GM12878 (cell line): ENCODE measurements around the gene TIFAB. TPM values are rescaled to one million over a fixed set of nuclear protein-coding genes. Genes with fewer than 3 reads are reported as not detected.

Experiments
- ASH2L ChIP-seq: fragments of 300-600, 200-600 bp; sonication (generic); IDR thresholded peaks from 2 replicates; pipeline ENCODE4 v1.6.1; 2017; ENCODE audit warnings: low read depth, mild to moderate bottlenecking, borderline replicate concordance
- BCL11A ChIP-seq: IDR thresholded peaks from 2 replicates; pipeline ENCODE4 v1.6.1; 2011; ENCODE audit warnings: low read depth, low read length
- BCL3 ChIP-seq: IDR thresholded peaks from 2 replicates; pipeline ENCODE4 v1.6.1; 2011; ENCODE audit warnings: borderline replicate concordance, low read depth, mild to moderate bottlenecking, moderate library complexity, low read length; ENCODE audit not compliant: insufficient read depth, poor library complexity, severe bottlenecking
- BHLHE40 ChIP-seq, 2 experiments: fragments of 450-650 bp in 1 of 2; IDR thresholded peaks; 2 replicates each; pipeline ENCODE4 v1.6.1; 2011 to 2017; ENCODE audit warnings: low read depth in 2 of 2, borderline replicate concordance in 1 of 2, improper control_type of control experiment in 1 of 2, low read length in 1 of 2, mild to moderate bottlenecking in 1 of 2
- CEBPB ChIP-seq, 2 experiments: fragments of 150-350 bp in 1 of 2; IDR thresholded peaks; 2 replicates each; pipeline ENCODE4 v1.6.1; 2012 to 2014; ENCODE audit warnings: low read depth in 2 of 2, low read length in 2 of 2, borderline replicate concordance in 1 of 2, inconsistent platforms in 1 of 2
- E4F1 ChIP-seq: fragments of 450-650 bp; IDR thresholded peaks from 2 replicates; pipeline ENCODE4 v1.6.1; 2018; ENCODE audit warnings: borderline replicate concordance, mild to moderate bottlenecking; ENCODE audit not compliant: partially characterized antibody
- FOXM1 ChIP-seq: IDR thresholded peaks from 2 replicates; pipeline ENCODE4 v1.6.1; 2012; ENCODE audit warnings: low read depth, mild to moderate bottlenecking, inconsistent platforms, low read length, moderate library complexity
- KDM1A ChIP-seq: fragments of 200-600 bp; sonication (generic); IDR thresholded peaks from 2 replicates; pipeline ENCODE4 v1.6.1; 2016; ENCODE audit warnings: borderline replicate concordance
- NFXL1 ChIP-seq: fragments of 450-650 bp; IDR thresholded peaks from 2 replicates; pipeline ENCODE4 v1.6.1; 2017; ENCODE audit warnings: antibody characterized with exemption, mild to moderate bottlenecking, borderline replicate concordance
- POLR2AphosphoS5 ChIP-seq: IDR thresholded peaks from 2 replicates; pipeline ENCODE4 v1.6.1; 2011; ENCODE audit warnings: mild to moderate bottlenecking, low read length, inconsistent platforms
- SREBF1 ChIP-seq: IDR thresholded peaks from 2 replicates; pipeline ENCODE4 v1.6.1; 2012; ENCODE audit warnings: mild to moderate bottlenecking, low read length
- TBL1XR1 ChIP-seq: IDR thresholded peaks from 2 replicates; pipeline ENCODE4 v1.6.1; 2012; ENCODE audit warnings: low read depth, low read length, improper control_type of control experiment
- WRNIP1 ChIP-seq: IDR thresholded peaks from 2 replicates; pipeline ENCODE4 v1.6.1; 2011; ENCODE audit warnings: low read depth, low read length, improper control_type of control experiment, borderline replicate concordance
- YBX1 ChIP-seq: fragments of 450-650 bp; IDR thresholded peaks from 2 replicates; pipeline ENCODE4 v1.6.1; 2016; ENCODE audit warnings: antibody characterized with exemption
- polyA plus RNA-seq, 11 experiments: library from polyadenylated mRNA; depleted of rRNA in 4 of 11; unstranded in 6 of 11; stranded (reverse) in 5 of 11; fragments of >200 nt; fragmentation: Nextera tagmentation in 4 of 11; fragmentation: Illumina TruSeq in 1 of 11; extraction: Ambion mirVana in 4 of 11; extraction: Trizol in 1 of 11; gene quantifications; 1 replicate in 1 of 11; 2 replicates in 10 of 11; pipeline versions ENCODE4 v1.2.1 to v1.2.3, GENCODE V29; 2011 to 2016; ENCODE audit warnings: inconsistent platforms in 2 of 11, missing spikeins in 2 of 11, low read depth in 1 of 11
- total RNA-seq, 4 experiments: library from RNA; depleted of rRNA in 3 of 4; stranded (reverse); fragments of >200 nt in 3 of 4; fragmentation: Illumina TruSeq in 1 of 4; extraction: Trizol in 1 of 4; gene quantifications; 2 replicates each; pipeline versions ENCODE4 v1.2.1 to v1.2.3, GENCODE V29; 2013 to 2021
- TF ChIP-seq, protein P1 (sequence below): fragments of 450-650 bp; formaldehyde crosslinking; IDR thresholded peaks from 2 replicates; pipeline ENCODE4 v1.4.0; 2022; ENCODE audit warnings: mild to moderate bottlenecking, moderate library complexity
- TF ChIP-seq, protein P2 (sequence below): fragments of 450-650 bp; IDR thresholded peaks from 2 replicates; pipeline ENCODE4 v1.6.1; 2017; ENCODE audit warnings: mild to moderate bottlenecking, low read depth, inconsistent platforms; ENCODE audit not compliant: poor library complexity, severe bottlenecking
- TF ChIP-seq, protein P3 (sequence below): fragments of 450-650 bp; IDR thresholded peaks from 2 replicates; pipeline ENCODE4 v1.6.1; 2017; ENCODE audit warnings: mild to moderate bottlenecking

TIFAB gene
- total and polyA plus RNA-seq, 10 of the 15 experiments (the other 5 are each of a cell fraction or from before 2014, with no cell fraction given): not detected

DNA sequence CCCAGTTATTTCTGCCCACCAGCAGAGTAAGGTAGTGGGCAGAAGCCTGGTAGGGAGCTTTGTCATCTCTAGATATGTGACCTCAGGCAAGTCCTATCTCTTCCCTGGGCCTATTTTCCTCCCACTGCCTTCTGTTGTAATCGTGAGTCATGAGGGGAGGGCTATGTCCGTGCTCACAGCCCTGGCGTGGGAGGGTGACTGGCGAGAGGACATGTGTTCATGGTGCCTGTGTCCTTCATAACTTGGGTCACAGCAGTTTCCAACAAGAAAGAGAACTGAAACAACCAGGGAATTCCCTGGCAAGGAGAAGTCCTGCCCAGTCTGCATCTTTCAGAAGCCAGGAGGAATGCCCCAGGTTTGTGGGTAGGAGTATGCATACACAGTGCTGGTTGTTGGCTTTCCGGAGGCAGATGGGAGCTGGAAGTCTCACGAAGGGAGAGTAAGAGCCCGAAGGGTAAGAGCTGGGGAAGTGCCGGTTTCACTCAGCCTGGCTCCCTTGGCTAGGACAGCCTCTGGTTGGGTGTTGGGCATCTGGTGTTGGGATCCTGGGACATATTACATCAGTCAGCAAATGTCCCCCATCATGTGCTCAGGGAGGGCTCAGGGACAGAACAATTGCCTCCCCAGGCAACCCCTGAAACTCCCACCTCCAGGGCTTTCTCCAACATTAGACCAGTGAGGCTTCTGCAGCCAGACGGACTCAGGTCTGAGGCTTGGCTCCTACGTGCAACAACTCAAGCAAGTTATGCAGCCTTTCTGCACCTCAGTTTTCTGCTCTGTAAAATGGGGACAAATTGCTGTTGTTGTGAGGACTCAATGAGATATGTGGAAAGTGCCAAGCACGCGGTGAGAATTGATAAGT, 4.3 kb upstream of the TIFAB start (continued):
- TF ChIP-seq E4F1 (no peak), KDM1A (no peak), BCL3 (no peak), SREBF1 (no peak), TBL1XR1 (no peak), WRNIP1 (no peak), CEBPB (IDR thresholded peaks at IDR 0.05; ENCODE audit: borderline replicate concordance in 1 of 2, low read depth in 2 of 2, low read length in 2 of 2) (no peak), BHLHE40 (IDR thresholded peaks at IDR 0.05; ENCODE audit: borderline replicate concordance in 1 of 2, low read depth in 2 of 2, low read length in 1 of 2) (peak in 1 of 2 experiments; percentile 46; a peak in 2 of 4 replicates), FOXM1 (peak; percentile 37; the same call in 1 of the 2 replicates), NFXL1 (no peak), POLR2AphosphoS5 (no peak), ASH2L (no peak), YBX1 (no peak), BCL11A (peak; percentile 51; the same call in 1 of the 2 replicates)
- TF ChIP-seq, protein P1, sequence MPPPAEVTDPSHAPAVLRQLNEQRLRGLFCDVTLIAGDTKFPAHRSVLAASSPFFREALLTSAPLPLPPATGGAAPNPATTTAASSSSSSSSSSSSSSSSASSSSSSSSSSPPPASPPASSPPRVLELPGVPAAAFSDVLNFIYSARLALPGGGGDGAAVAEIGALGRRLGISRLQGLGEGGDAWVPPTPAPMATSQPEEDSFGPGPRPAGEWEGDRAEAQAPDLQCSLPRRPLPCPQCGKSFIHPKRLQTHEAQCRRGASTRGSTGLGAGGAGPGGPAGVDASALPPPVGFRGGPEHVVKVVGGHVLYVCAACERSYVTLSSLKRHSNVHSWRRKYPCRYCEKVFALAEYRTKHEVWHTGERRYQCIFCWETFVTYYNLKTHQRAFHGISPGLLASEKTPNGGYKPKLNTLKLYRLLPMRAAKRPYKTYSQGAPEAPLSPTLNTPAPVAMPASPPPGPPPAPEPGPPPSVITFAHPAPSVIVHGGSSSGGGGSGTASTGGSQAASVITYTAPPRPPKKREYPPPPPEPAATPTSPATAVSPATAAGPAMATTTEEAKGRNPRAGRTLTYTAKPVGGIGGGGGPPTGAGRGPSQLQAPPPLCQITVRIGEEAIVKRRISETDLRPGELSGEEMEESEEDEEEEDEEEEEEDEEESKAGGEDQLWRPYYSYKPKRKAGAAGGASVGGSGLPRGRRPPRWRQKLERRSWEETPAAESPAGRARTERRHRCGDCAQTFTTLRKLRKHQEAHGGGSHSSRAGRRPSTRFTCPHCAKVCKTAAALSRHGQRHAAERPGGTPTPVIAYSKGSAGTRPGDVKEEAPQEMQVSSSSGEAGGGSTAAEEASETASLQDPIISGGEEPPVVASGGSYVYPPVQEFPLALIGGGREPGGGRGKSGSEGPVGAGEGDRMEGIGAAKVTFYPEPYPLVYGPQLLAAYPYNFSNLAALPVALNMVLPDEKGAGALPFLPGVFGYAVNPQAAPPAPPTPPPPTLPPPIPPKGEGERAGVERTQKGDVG (CRISPR knock-in tag): no peak
- TF ChIP-seq, protein P2, sequence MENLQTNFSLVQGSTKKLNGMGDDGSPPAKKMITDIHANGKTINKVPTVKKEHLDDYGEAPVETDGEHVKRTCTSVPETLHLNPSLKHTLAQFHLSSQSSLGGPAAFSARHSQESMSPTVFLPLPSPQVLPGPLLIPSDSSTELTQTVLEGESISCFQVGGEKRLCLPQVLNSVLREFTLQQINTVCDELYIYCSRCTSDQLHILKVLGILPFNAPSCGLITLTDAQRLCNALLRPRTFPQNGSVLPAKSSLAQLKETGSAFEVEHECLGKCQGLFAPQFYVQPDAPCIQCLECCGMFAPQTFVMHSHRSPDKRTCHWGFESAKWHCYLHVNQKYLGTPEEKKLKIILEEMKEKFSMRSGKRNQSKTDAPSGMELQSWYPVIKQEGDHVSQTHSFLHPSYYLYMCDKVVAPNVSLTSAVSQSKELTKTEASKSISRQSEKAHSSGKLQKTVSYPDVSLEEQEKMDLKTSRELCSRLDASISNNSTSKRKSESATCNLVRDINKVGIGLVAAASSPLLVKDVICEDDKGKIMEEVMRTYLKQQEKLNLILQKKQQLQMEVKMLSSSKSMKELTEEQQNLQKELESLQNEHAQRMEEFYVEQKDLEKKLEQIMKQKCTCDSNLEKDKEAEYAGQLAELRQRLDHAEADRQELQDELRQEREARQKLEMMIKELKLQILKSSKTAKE: no peak
- TF ChIP-seq, protein P3, sequence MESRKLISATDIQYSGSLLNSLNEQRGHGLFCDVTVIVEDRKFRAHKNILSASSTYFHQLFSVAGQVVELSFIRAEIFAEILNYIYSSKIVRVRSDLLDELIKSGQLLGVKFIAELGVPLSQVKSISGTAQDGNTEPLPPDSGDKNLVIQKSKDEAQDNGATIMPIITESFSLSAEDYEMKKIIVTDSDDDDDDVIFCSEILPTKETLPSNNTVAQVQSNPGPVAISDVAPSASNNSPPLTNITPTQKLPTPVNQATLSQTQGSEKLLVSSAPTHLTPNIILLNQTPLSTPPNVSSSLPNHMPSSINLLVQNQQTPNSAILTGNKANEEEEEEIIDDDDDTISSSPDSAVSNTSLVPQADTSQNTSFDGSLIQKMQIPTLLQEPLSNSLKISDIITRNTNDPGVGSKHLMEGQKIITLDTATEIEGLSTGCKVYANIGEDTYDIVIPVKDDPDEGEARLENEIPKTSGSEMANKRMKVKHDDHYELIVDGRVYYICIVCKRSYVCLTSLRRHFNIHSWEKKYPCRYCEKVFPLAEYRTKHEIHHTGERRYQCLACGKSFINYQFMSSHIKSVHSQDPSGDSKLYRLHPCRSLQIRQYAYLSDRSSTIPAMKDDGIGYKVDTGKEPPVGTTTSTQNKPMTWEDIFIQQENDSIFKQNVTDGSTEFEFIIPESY: no peak
